Stimulated activated CD8-positive, alpha-beta memory T cell treated with anti-CD3 and anti-CD28 coated beads, Interleukin-2, amount 100 ng/mL, for 1 hour (primary cell): ENCODE data around the gene BICRA.

Experiments
- DNase-seq, 2 donors: peaks; one replicate each; pipeline ENCODE4 v3.0.0-alpha.2; 2020; ENCODE audit warnings: low read depth in 2 of 2

BICRA gene

GRCh38 chr19:47601180-47601904 is 7.6 kb upstream of the BICRA start:
- no peak for DNase-seq

- no peak for DNase-seq
Measured at GRCh38 chr19:47603706-47604565, 5.0 kb upstream of the BICRA start.

- DNase-seq, result no peak
Measured at GRCh38 chr19:47607564-47608073, 1.3 kb upstream of the BICRA start.

- peak; percentile 90 to 91 for DNase-seq
Measured at GRCh38 chr19:47608074-47608918, 638 bp upstream of the BICRA start.

GRCh38 chr19:47609906-47610894 is 1.3 kb downstream of the BICRA start:
- peak; percentile 22 to 29 for DNase-seq

- no peak for DNase-seq
Measured at GRCh38 chr19:47610902-47611301, 2.0 kb downstream of the BICRA start.

GRCh38 chr19:47613165-47614020 is 4.5 kb downstream of the BICRA start:
- DNase-seq, result no peak

GRCh38 chr19:47614021-47614295 is 5.0 kb downstream of the BICRA start:
- DNase-seq, result no peak

GRCh38 chr19:47614559-47614958 is 5.6 kb downstream of the BICRA start:
- DNase-seq, result no peak

GRCh38 chr19:47615230-47615629 is 6.3 kb downstream of the BICRA start:
- DNase-seq, result no peak

- DNase-seq, result no peak
Measured at GRCh38 chr19:47615714-47616113, 6.8 kb downstream of the BICRA start.

- DNase-seq, result no peak
Measured at GRCh38 chr19:47618771-47619170, 9.8 kb downstream of the BICRA start.

GRCh38 chr19:47619763-47620162 is 10.8 kb downstream of the BICRA start:
- DNase-seq, result no peak

- DNase-seq, result no peak
Measured at GRCh38 chr19:47623151-47623920, 14.4 kb downstream of the BICRA start.

- no peak for DNase-seq
Measured at GRCh38 chr19:47623921-47624391, 15.0 kb downstream of the BICRA start.

GRCh38 chr19:47625650-47626049 is 16.7 kb downstream of the BICRA start:
- DNase-seq, result no peak

- no peak for DNase-seq
Measured at GRCh38 chr19:47626238-47626637, 17.3 kb downstream of the BICRA start.

- no peak for DNase-seq
Measured at GRCh38 chr19:47628078-47628771, 19.3 kb downstream of the BICRA start.
